Skeletal muscle satellite cell (primary cell): ENCODE results near the gene KIF26A.
"Not testable (repeated sequence)": the region's sequence is repeated elsewhere in the genome, so short reads cannot be mapped to it uniquely, and the experiment has no call there.

ENCODE experiments used
- H3K27me3 ChIP-seq: 2 replicates; pipeline ENCODE4 v1.7.0; 2013; ENCODE audit warnings: low read length; ENCODE audit not compliant: control insufficient read depth, insufficient read depth
- H3K36me3 ChIP-seq: 2 replicates; pipeline ENCODE4 v1.7.0; 2013; ENCODE audit warnings: mild to moderate bottlenecking, control low read depth, low read length; ENCODE audit not compliant: insufficient read depth
- H3K4me1 ChIP-seq: 2 replicates; pipeline ENCODE4 v1.7.0; 2013; ENCODE audit warnings: low read length; ENCODE audit not compliant: control insufficient read depth, insufficient read depth
- H3K4me2 ChIP-seq: 2 replicates; pipeline ENCODE4 v1.7.0; 2013; ENCODE audit warnings: mild to moderate bottlenecking, low read length
- H3K4me3 ChIP-seq: 2 replicates; pipeline ENCODE4 v1.7.0; 2013; ENCODE audit warnings: low read length
- H3K9ac ChIP-seq: 2 replicates; pipeline ENCODE4 v1.7.0; 2013; ENCODE audit warnings: mild to moderate bottlenecking, low read depth, low read length, moderate library complexity
- H3K9me3 ChIP-seq: replicated peaks from 2 replicates; pipeline ENCODE4 v1.7.0; 2013; ENCODE audit warnings: mild to moderate bottlenecking, control low read depth, low read length

The KIF26A gene

DNA sequence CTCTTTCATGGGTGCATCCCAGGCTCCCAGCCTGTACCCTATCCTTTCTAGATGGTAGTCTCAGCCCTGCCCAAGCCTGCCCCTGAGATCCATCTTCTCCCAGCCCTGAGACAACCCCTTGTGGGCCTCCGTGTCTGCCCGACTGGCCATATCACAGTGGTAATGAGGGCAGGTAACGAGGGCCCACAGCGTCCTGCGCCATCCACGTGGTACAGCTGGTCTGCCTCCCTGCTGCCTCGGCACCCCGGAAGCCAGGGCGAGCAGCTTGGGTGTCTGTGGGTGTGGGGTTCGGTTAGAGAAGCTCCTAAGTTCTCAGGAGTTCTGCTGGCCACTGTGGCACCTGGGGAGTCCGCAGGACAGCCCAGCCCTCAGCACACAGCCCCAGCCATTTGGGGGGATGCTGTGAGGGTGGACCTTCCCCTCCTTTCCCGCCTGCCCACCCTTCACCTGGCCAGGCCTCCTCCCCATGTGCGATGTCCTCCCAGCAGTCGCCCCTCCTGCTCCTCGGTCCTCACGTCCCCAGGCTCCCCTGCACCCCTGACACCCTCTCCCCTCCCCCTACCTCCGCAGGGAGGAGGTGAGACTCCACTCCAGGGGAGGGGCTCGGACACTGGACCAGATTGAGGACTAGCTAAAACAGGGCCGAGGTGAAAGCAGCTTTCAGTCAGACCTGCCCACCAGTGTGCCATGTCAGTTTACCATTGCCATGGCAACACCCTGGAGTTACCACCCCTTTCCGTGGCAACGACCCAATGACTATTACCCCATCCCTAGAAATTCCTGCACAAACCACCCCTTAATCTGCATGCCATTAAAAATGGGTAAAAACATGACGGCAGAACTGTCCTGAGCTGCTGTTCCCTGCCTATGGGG is 69.0 kb downstream of the KIF26A start:
- no peaks in the 10 kb centered on the region for H3K9me3 ChIP-seq
- no peaks in the 10 kb centered on the region for H3K36me3 ChIP-seq
- no peak overlapping the region for H3K4me3 ChIP-seq
- no peak overlapping the region for H3K4me2 ChIP-seq
- no peaks in the 10 kb centered on the region for H3K4me1 ChIP-seq
- H3K9ac ChIP-seq: no peak overlapping the region
- H3K27me3 ChIP-seq: no peaks in the 10 kb centered on the region

GRCh38 chr14:104208015-104208295 is 69.6 kb downstream of the KIF26A start:
- not testable (repeated sequence) for H3K4me3 ChIP-seq, H3K36me3 ChIP-seq, H3K4me1 ChIP-seq, H3K27me3 ChIP-seq, H3K9ac ChIP-seq, H3K9me3 ChIP-seq, H3K4me2 ChIP-seq

DNA sequence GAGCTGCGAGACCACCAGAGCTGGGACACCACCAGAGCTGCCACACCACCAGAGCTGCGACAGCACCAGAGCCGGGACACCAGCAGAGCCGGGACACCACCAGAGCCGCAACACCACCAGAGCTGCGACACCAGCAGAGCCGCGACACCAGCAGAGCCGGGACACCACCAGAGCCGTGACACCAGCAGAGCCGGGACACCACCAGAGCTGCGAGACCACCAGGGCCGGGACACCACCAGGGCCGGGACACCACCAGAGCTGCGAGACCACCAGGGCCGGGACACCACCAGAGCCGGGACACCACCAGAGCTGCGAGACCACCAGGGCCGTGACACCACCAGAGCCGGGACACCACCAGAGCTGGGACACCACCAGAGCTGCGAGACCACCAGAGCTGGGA is 69.9 kb downstream of the KIF26A start:
- not testable (repeated sequence) for H3K9me3 ChIP-seq, H3K4me1 ChIP-seq, H3K27me3 ChIP-seq, H3K4me2 ChIP-seq, H3K36me3 ChIP-seq, H3K4me3 ChIP-seq, H3K9ac ChIP-seq

- not testable (repeated sequence) for H3K4me2 ChIP-seq, H3K9me3 ChIP-seq, H3K27me3 ChIP-seq, H3K9ac ChIP-seq, H3K36me3 ChIP-seq, H3K4me3 ChIP-seq, H3K4me1 ChIP-seq
These were observed 70.7 kb downstream of the KIF26A start for GRCh38 chr14:104209071-104209470.

GRCh38 chr14:104209985-104210816 is 71.8 kb downstream of the KIF26A start:
- Histone ChIP-seq H3K27me3 (no peaks in the 10 kb centered on the region), H3K4me1 (no peaks in the 10 kb centered on the region), H3K36me3 (no peaks in the 10 kb centered on the region), H3K4me2 (no peak overlapping the region), H3K9me3 (peaks cover 10% of the 10 kb centered on the region), H3K9ac (no peak overlapping the region), H3K4me3 (no peak overlapping the region)

- Histone ChIP-seq H3K4me2 (no peak overlapping the region), H3K36me3 (no peaks in the 10 kb centered on the region), H3K27me3 (no peaks in the 10 kb centered on the region)
These were observed 72.4 kb downstream of the KIF26A start for GRCh38 chr14:104210817-104211195.

DNA sequence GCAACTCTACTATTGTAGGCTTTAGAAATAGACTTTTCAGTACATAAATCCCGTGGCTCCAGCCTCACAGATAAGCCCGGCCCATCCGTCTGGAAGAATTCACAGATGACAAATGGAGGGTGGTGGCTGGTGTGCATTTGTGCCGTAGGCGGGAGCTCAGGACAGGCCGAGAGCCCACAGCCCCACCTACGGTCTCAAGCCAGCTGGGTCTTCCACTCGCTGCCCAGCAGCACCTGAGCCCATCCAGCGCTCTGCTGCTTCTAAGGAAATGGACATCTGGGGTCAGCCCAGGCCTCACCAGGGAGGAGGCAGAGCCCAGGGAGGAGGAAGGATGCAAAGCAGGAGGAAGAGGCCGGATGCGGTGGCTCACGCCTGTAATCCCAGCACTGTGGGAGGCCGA is 72.8 kb downstream of the KIF26A start:
- Histone ChIP-seq H3K4me2 (no peak overlapping the region), H3K9me3 (peaks cover 10% of the 10 kb centered on the region), H3K9ac (no peak overlapping the region), H3K27me3 (no peaks in the 10 kb centered on the region), H3K36me3 (no peaks in the 10 kb centered on the region), H3K4me1 (no peaks in the 10 kb centered on the region), H3K4me3 (no peak overlapping the region)

More at GRCh38 chr14:104210817-104211195, 72.4 kb downstream of the KIF26A start:
- Histone ChIP-seq H3K9ac (no peak overlapping the region), H3K4me1 (no peaks in the 10 kb centered on the region), H3K9me3 (peaks cover 10% of the 10 kb centered on the region), H3K4me3 (no peak overlapping the region)

- peaks cover 10% of the 10 kb centered on the region for H3K9me3 ChIP-seq
These were observed 73.4 kb downstream of the KIF26A start for GRCh38 chr14:104211741-104212140.

GRCh38 chr14:104212206-104213095 is 74.1 kb downstream of the KIF26A start:
- H3K9me3 ChIP-seq: peaks cover 10% of the 10 kb centered on the region
- no peak overlapping the region for H3K9ac ChIP-seq
- H3K4me1 ChIP-seq: no peaks in the 10 kb centered on the region
- H3K4me2 ChIP-seq: no peak overlapping the region
- no peak overlapping the region for H3K4me3 ChIP-seq
- no peaks in the 10 kb centered on the region for H3K36me3 ChIP-seq
- H3K27me3 ChIP-seq: no peaks in the 10 kb centered on the region

More at GRCh38 chr14:104211741-104212140, 73.4 kb downstream of the KIF26A start:
- Histone ChIP-seq H3K9ac (no peak overlapping the region), H3K36me3 (no peaks in the 10 kb centered on the region), H3K27me3 (no peaks in the 10 kb centered on the region), H3K4me3 (no peak overlapping the region), H3K4me2 (no peak overlapping the region), H3K4me1 (no peaks in the 10 kb centered on the region)

DNA sequence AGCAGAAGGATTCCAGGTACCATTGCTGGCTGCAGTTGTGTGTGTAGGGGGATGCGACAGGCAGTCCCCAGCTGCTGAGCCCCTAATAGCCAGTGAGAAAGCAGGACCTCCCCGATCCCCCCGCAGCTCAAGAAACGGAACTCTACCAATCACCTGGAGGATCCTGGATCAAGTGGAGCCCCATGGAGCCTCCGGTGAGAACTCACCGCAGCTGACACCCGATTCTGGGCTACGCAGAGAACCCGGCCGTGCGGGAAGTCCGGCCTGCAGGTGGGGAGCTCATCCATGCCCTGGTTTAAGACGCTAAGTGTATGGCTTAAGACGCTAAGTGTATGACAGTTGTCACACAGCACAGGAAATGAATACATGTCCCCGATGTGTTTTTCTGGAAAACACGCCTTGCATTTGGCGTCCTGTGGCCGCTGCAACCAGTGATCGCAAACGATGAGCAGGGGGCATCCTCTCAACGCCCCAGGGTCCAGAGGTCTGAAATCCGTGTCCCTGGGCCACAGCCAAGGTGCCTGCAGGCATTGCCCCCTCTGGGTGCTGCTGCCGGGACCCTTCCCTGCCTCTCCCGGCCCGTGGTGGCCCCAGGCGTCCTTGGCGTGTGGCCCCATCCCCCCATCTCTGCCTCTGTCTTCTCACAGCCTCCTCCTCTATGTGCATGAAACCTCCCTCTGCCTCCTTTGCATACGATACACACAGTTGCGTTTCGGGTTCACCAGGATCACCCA is 75.1 kb downstream of the KIF26A start:
- Histone ChIP-seq H3K27me3 (no peaks in the 10 kb centered on the region), H3K4me3 (no peak overlapping the region), H3K36me3 (no peaks in the 10 kb centered on the region), H3K9ac (no peak overlapping the region), H3K9me3 (peaks cover 10% of the 10 kb centered on the region), H3K4me1 (no peaks in the 10 kb centered on the region), H3K4me2 (no peak overlapping the region)
